Loucy (cell line): ENCODE measurements around the gene PRSS57.

Experiments used
- H2AFZ ChIP-seq: fragments of 200-600 bp; sonication (generic); 2 replicates; pipeline ENCODE4 v1.6.0; 2016; ENCODE audit warnings: antibody characterized with exemption, mild to moderate bottlenecking, low read length, moderate library complexity
- H3F3A ChIP-seq: fragments of 200-600 bp; 2 replicates; pipeline ENCODE4 v1.6.0; 2016; ENCODE audit warnings: antibody characterized with exemption, low read depth, mild to moderate bottlenecking
- H3K27me3 ChIP-seq: fragments of 200-600 bp; sonication (generic); 2 replicates; pipeline ENCODE4 v1.6.1; 2014; ENCODE audit warnings: low read length, mild to moderate bottlenecking; ENCODE audit not compliant: insufficient read depth, poor library complexity, severe bottlenecking
- H3K36me3 ChIP-seq: fragments of 200-600 bp; sonication (generic); 2 replicates; pipeline ENCODE4 v1.6.1; 2016; ENCODE audit warnings: low read length; ENCODE audit not compliant: insufficient read depth
- H3K4me1 ChIP-seq: fragments of 200-600 bp; sonication (generic); 2 replicates; pipeline ENCODE4 v1.5.1; 2014; ENCODE audit warnings: low read length, mild to moderate bottlenecking; ENCODE audit not compliant: insufficient read depth, poor library complexity, severe bottlenecking
- H3K4me2 ChIP-seq: fragments of 200-600 bp; sonication (generic); 2 replicates; pipeline ENCODE4 v1.6.0; 2014; ENCODE audit warnings: antibody characterized with exemption, low read length, low read depth, mild to moderate bottlenecking; ENCODE audit not compliant: poor library complexity, severe bottlenecking
- H3K4me3 ChIP-seq: fragments of 200-600 bp; sonication (generic); 2 replicates; pipeline ENCODE4 v1.5.1; 2014; ENCODE audit warnings: low read length, mild to moderate bottlenecking, mixed read lengths; ENCODE audit not compliant: poor library complexity, severe bottlenecking
- H3K79me2 ChIP-seq: fragments of 200-600 bp; sonication (generic); 2 replicates; pipeline ENCODE4 v1.6.1; 2014; ENCODE audit warnings: low read length; ENCODE audit not compliant: insufficient read depth
- H3K9ac ChIP-seq: fragments of 200-600 bp; sonication (generic); 2 replicates; pipeline ENCODE4 v1.6.0; 2014; ENCODE audit warnings: mild to moderate bottlenecking, low read depth, low read length, moderate library complexity; ENCODE audit not compliant: poor library complexity, severe bottlenecking
- H3K9me2 ChIP-seq: fragments of 200-600 bp; sonication (generic); replicated peaks from 2 replicates; pipeline ENCODE4 v1.6.1; 2016; ENCODE audit warnings: low read depth, low read length, mixed read lengths
- H3K9me3 ChIP-seq: fragments of 200-600 bp; sonication (generic); 2 replicates; pipeline ENCODE4 v1.6.1; 2014; ENCODE audit warnings: mild to moderate bottlenecking, antibody characterized with exemption, low read length, low read depth; ENCODE audit not compliant: insufficient read depth
- H4K20me1 ChIP-seq: fragments of 200-600 bp; sonication (generic); 2 replicates; pipeline ENCODE4 v1.6.0; 2014; ENCODE audit warnings: antibody characterized with exemption, low read length, mild to moderate bottlenecking; ENCODE audit not compliant: insufficient read depth, poor library complexity, severe bottlenecking
- EZH2phosphoT487 ChIP-seq: fragments of 200-600 bp; IDR thresholded peaks from 2 replicates; pipeline ENCODE4 v1.6.1; 2018; ENCODE audit warnings: antibody characterized with exemption, mild to moderate bottlenecking, moderate library complexity, borderline replicate concordance
- TF ChIP-seq, protein P1 (sequence below): fragments of 200-600 bp; sonication (generic); conservative IDR thresholded peaks from 2 replicates; pipeline ENCODE4 v1.5.1; 2014; ENCODE audit warnings: mild to moderate bottlenecking, antibody characterized with exemption, low read length

The PRSS57 gene

DNA sequence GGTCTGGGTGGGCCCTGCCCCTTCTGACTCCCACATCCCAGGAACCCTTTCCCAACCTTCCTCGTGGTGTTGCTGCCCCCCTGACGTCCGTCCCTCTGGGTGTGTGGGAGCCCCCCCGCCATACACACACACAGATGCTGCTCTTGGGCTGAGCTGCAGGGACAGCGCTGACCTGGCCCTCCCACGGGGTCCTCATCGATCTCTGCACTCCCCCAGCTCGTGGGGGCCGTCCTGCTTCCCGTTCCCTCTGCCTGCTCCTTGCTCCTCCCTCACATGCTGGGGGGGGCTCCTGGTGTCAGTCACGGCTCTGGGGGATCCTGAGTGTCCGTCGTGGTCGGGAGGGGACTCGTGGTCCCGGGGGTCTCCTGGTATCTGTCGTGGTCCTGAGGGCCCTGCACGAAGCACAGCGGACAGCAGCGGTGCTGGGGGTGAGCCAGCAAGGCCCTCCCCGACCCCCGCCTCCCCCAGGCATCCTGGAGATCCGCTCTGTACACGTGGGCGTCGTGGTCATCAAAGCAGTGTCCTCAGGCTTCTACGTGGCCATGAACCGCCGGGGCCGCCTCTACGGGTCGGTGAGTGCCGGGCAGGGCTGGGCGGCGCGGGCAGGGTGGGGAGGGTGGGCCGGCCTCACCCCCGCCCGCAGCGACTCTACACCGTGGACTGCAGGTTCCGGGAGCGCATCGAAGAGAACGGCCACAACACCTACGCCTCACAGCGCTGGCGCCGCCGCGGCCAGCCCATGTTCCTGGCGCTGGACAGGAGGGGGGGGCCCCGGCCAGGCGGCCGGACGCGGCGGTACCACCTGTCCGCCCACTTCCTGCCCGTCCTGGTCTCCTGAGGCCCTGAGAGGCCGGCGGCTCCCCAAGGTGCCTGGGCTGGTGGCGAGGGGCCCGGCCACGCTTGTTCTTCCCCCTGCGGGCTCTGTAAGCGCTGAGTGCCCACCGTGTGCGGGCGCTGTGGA is 52.2 kb downstream of the PRSS57 start:
- Histone ChIP-seq H3K79me2 (no peaks in the 10 kb centered on the region), H3K9me3 (no peaks in the 10 kb centered on the region), H3K4me2 (no peak overlapping the region), H3K9ac (no peak overlapping the region), H3K9me2 (no peaks in the 10 kb centered on the region), H3K36me3 (peaks cover 24% of the 10 kb centered on the region; the same call in 1 of the 2 replicates), H3K4me3 (no peak overlapping the region), H2AFZ (no peak overlapping the region), H3K27me3 (no peaks in the 10 kb centered on the region), H4K20me1 (peaks cover 3% of the 10 kb centered on the region), H3K4me1 (no peaks in the 10 kb centered on the region), H3F3A (no peaks in the 10 kb centered on the region)
- TF ChIP-seq EZH2phosphoT487 = no peak
- TF ChIP-seq, protein P1, sequence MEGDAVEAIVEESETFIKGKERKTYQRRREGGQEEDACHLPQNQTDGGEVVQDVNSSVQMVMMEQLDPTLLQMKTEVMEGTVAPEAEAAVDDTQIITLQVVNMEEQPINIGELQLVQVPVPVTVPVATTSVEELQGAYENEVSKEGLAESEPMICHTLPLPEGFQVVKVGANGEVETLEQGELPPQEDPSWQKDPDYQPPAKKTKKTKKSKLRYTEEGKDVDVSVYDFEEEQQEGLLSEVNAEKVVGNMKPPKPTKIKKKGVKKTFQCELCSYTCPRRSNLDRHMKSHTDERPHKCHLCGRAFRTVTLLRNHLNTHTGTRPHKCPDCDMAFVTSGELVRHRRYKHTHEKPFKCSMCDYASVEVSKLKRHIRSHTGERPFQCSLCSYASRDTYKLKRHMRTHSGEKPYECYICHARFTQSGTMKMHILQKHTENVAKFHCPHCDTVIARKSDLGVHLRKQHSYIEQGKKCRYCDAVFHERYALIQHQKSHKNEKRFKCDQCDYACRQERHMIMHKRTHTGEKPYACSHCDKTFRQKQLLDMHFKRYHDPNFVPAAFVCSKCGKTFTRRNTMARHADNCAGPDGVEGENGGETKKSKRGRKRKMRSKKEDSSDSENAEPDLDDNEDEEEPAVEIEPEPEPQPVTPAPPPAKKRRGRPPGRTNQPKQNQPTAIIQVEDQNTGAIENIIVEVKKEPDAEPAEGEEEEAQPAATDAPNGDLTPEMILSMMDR = no peak

DNA sequence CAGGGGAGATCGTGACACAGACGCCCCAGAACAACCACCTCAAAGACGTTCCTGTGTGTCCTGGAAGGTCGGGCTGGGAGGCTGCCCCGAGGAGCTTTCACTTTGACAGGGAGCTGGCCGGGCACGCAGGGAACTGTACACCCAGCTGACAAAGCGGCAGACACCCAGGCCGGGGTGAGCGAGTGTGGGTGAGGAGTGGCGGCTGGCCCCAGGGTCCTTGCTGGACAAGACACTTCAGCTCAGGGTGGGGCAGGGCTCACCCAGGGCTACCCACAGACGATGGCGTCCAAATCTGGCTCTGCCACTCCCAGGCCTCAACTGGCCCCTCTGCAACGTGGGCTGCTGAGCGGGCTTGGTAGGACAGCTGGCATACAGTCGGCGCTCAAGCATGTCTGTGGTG is 53.5 kb downstream of the PRSS57 start:
- Histone ChIP-seq H3K9me3 (no peaks in the 10 kb centered on the region), H3K4me3 (no peak overlapping the region), H3K9ac (no peak overlapping the region), H4K20me1 (no peaks in the 10 kb centered on the region), H3K4me1 (no peaks in the 10 kb centered on the region), H3K4me2 (no peak overlapping the region), H3F3A (no peaks in the 10 kb centered on the region), H3K79me2 (no peaks in the 10 kb centered on the region), H2AFZ (no peak overlapping the region), H3K36me3 (peaks cover 16% of the 10 kb centered on the region; the same call in 1 of the 2 replicates), H3K27me3 (no peaks in the 10 kb centered on the region), H3K9me2 (no peaks in the 10 kb centered on the region)
- no peak for TF ChIP-seq EZH2phosphoT487
- TF ChIP-seq, protein P1 = no peak

DNA sequence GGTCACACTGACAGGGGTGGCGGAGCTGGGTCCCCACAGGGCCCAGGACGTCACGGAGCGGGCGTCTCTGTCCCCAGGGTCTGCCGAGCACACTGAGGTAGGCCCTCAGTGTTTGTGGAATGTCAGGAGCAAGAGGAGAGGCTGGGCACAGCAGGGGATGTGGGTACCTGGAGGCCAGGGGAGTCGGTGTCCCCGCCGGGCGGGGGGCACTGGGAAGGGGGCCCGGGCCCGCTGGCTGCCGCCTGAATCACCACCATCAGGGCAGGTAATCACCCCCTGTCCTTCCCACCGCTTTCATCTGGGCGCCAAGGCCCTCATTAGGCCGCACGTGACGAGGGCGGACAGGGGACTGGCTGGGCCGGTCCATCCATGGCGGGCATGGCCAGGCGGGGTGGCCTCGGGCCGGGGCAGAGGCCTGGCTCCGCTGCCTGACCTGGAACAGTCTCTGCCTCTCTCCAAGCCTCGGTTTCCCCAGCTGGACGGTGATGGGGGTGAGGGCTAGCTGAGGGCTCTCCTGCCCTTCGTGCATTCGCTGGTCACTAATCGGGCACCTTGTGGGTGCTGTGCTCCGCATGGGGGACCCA is 54.6 kb downstream of the PRSS57 start:
- Histone ChIP-seq H3K36me3 (peaks cover 6% of the 10 kb centered on the region; the same call in 1 of the 2 replicates), H3K27me3 (no peaks in the 10 kb centered on the region), H3K9me3 (no peaks in the 10 kb centered on the region), H3K9ac (no peak overlapping the region), H3F3A (no peaks in the 10 kb centered on the region), H2AFZ (no peak overlapping the region), H4K20me1 (no peaks in the 10 kb centered on the region), H3K4me3 (no peak overlapping the region), H3K4me1 (no peaks in the 10 kb centered on the region), H3K79me2 (no peaks in the 10 kb centered on the region), H3K9me2 (no peaks in the 10 kb centered on the region), H3K4me2 (no peak overlapping the region)
- TF ChIP-seq, protein P1 = no peak
- no peak for TF ChIP-seq EZH2phosphoT487
